MCF 10A (cell line): ENCODE measurements around the gene FAAP20. TPM values are rescaled to one million over a fixed set of nuclear protein-coding genes. Genes with fewer than 3 reads are reported as not detected.

Experiments
- BruUV-seq: library from RNA; stranded (reverse); fragments of 400-500 nt; replicated peaks from 2 replicates; lab custom pipeline; 2021; lab: Mats Ljungman, UMichigan
- CTCF ChIA-PET: fragments of 300-600 bp; sonication (Branson Sonifier 250); formaldehyde crosslinking; extraction: SDS; loops from one replicate; lab custom pipeline; 2021; ENCODE audit warnings: antibody characterized with exemption, inconsistent platforms; lab: Yijun Ruan, JAX
- POLR2A ChIA-PET: fragments of 300-600, 350-650 bp; sonication (Branson Sonifier 250); formaldehyde crosslinking; extraction: SDS; loops from one replicate; lab custom pipeline; 2020; ENCODE audit warnings: antibody characterized with exemption, inconsistent platforms; lab: Yijun Ruan, JAX
- DNase-seq: peaks from one replicate; pipeline ENCODE4 v3.0.0-alpha.2; 2018; ENCODE audit not compliant: unreplicated experiment
- H3K27ac Mint-ChIP-seq: one replicate; pipeline ENCODE4 v1.8.0; 2022; ENCODE audit warnings: mild to moderate bottlenecking, low read depth, mixed read lengths; ENCODE audit not compliant: unreplicated experiment
- H3K27me3 Mint-ChIP-seq: one replicate; pipeline ENCODE4 v1.8.0; 2022; ENCODE audit warnings: mixed read lengths; ENCODE audit not compliant: insufficient read depth, unreplicated experiment
- H3K36me3 Mint-ChIP-seq: one replicate; pipeline ENCODE4 v1.8.0; 2022; ENCODE audit warnings: mild to moderate bottlenecking, moderate library complexity, mixed read lengths; ENCODE audit not compliant: insufficient read depth, unreplicated experiment
- H3K4me1 Mint-ChIP-seq: one replicate; pipeline ENCODE4 v1.8.0; 2022; ENCODE audit warnings: mixed read lengths; ENCODE audit not compliant: insufficient read depth, unreplicated experiment
- H3K4me3 Mint-ChIP-seq: one replicate; pipeline ENCODE4 v1.8.0; 2022; ENCODE audit warnings: mild to moderate bottlenecking, moderate library complexity, mixed read lengths; ENCODE audit not compliant: unreplicated experiment
- H3K9me3 Mint-ChIP-seq: one replicate; pipeline ENCODE4 v1.8.0; 2022; ENCODE audit warnings: mixed read lengths; ENCODE audit not compliant: unreplicated experiment
- intact Hi-C: fragments of 100-400 bp; cut with micrococcal nuclease; formaldehyde crosslinking; loops from 2 replicates; pipeline ENCODE4 v1.14.1; 2022
- total RNA-seq: library from RNA; stranded (reverse); gene quantifications from 2 replicates; pipeline ENCODE4 v1.2.3, GENCODE V29; 2022
- TF ChIP-seq, protein P1 (sequence below): fragments of 200-600 bp; IDR thresholded peaks from one replicate; pipeline ENCODE4 v1.8.0; 2022; ENCODE audit warnings: antibody characterized with exemption, mild to moderate bottlenecking; ENCODE audit not compliant: unreplicated experiment

The FAAP20 gene
- total RNA-seq, 1 experiment from 2014 or later = 75.9 TPM

DNA sequence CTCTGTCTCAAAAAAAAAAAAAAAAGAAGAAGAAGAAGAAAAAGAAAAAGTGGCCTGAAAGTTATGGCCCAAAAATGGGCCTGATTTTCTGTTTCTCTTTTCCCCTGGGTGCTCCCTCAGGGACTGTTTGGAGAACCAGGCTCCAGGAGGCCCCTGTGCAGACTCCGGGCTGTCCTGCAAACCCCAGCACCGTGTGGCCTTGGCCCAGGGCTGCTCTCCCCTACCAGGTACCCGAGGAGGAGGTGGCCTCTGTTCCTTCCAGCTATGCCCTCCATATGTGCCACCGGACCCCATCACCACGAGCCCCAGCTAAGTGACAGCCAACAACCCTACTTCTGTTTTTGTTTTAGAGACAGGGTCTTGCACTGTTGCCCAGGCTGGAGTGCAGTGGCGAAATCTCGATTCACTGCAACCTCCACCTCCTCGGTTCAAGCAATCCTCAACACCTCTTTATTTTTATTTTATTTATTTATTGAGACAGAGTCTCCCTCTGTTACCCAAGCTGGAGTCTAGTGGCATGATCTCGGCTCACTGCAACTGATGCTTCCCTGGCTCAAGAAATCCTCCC lies 7.5 kb upstream of the FAAP20 start:
- Mint-ChIP-seq H3K27me3 (no peaks in the 10 kb centered on the region), H3K4me3 (no peak overlapping the region), H3K9me3 (no peaks in the 10 kb centered on the region), H3K36me3 (peaks cover 3% of the 10 kb centered on the region), H3K27ac (no peak overlapping the region), H3K4me1 (peaks cover 17% of the 10 kb centered on the region)
- TF ChIP-seq, protein P1, sequence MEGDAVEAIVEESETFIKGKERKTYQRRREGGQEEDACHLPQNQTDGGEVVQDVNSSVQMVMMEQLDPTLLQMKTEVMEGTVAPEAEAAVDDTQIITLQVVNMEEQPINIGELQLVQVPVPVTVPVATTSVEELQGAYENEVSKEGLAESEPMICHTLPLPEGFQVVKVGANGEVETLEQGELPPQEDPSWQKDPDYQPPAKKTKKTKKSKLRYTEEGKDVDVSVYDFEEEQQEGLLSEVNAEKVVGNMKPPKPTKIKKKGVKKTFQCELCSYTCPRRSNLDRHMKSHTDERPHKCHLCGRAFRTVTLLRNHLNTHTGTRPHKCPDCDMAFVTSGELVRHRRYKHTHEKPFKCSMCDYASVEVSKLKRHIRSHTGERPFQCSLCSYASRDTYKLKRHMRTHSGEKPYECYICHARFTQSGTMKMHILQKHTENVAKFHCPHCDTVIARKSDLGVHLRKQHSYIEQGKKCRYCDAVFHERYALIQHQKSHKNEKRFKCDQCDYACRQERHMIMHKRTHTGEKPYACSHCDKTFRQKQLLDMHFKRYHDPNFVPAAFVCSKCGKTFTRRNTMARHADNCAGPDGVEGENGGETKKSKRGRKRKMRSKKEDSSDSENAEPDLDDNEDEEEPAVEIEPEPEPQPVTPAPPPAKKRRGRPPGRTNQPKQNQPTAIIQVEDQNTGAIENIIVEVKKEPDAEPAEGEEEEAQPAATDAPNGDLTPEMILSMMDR = no peak
- intact Hi-C loops = no loop called here
- ChIA-PET CTCF (interaction anchor here (1.2 to 1.7 kb wide), 2 partner anchors 177 to 179 kb away, joined by 3 to 8 read pairs; no protein-coding TSS in a partner anchor), POLR2A (no interaction called here)
- DNase-seq = no peak
- BruUV-seq = no TSS peak

DNA sequence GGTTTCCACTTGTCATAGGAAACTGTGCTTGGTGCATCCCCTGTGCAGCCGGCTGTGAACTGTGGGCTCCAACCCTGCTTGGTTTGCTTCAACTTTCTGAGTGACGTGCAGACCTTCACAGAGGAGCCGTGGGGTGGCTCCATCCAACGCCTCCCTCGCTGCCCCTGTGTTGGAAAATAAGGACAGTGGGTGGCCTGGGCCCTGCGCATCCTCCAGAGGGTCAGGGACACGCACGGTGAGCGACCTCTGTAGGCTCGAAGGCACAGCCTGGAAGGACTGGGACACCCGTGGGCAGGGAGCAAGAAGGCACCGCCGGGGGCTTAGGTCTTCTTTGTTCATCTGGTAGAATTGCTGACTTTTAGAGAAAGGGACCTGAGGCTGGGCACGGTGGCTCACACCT lies 6.5 kb upstream of the FAAP20 start:
- no peaks in the 10 kb centered on the region for H3K36me3 Mint-ChIP-seq
- intact Hi-C loops = no loop called here
- H3K27me3 Mint-ChIP-seq = no peaks in the 10 kb centered on the region
- ChIA-PET CTCF (interaction anchor here (0.7 to 2.5 kb wide), 4 partner anchors 12 to 180 kb away, joined by 4 to 6 read pairs (median 5); no protein-coding TSS in a partner anchor), POLR2A (no interaction called here)
- no TSS peak for BruUV-seq
- H3K4me1 Mint-ChIP-seq = peaks cover 13% of the 10 kb centered on the region
- no peaks in the 10 kb centered on the region for H3K9me3 Mint-ChIP-seq
- no peak for DNase-seq
- TF ChIP-seq, protein P1 = no peak
- H3K4me3 Mint-ChIP-seq = no peak overlapping the region
- H3K27ac Mint-ChIP-seq = no peak overlapping the region

DNA sequence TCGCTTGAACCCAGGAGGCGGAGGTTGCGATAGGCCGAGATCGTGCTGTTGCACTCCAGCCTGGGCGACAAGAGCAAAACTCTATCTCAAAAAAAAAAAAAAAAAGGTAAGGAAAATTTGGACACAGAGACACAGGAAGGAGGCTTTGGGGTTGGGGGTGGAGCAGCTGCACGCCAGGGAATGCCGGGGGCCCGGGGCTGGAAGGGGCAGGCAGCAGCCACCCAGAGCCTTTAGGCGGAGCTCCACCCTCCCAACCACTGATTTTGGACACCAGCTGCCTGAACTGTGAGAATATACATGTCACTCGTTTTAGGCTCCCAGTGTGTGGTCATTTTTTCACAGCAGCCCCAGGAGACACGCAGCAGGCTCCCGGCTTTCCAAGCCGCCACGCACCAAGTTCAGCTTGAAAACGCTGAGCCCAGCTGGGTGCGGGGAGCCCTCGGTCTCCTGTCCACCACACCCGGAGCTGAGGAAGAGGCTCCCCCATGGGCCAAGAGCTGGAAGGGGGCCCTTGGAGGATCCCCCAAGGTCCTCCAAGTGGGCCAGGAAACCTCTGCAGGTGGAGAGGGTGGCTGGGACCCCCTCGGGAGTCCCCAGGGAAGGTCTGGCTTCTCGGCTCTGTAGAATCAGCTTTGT lies 5.9 kb upstream of the FAAP20 start:
- peaks cover 13% of the 10 kb centered on the region for H3K4me1 Mint-ChIP-seq
- no peaks in the 10 kb centered on the region for H3K27me3 Mint-ChIP-seq
- ChIA-PET POLR2A (interaction anchor here (0.7 to 1.3 kb wide), 2 partner anchors 34 to 46 kb away, joined by 3 to 6 read pairs; no protein-coding TSS in a partner anchor), CTCF (interaction anchor here (0.7 to 2.5 kb wide), 4 partner anchors 12 to 181 kb away, joined by 4 to 6 read pairs (median 5); no protein-coding TSS in a partner anchor)
- no peaks in the 10 kb centered on the region for H3K9me3 Mint-ChIP-seq
- no peaks in the 10 kb centered on the region for H3K36me3 Mint-ChIP-seq
- TF ChIP-seq, protein P1 = no peak
- intact Hi-C loops = no loop called here
- no TSS peak for BruUV-seq
- DNase-seq = no peak
- no peak overlapping the region for H3K27ac Mint-ChIP-seq
- H3K4me3 Mint-ChIP-seq = no peak overlapping the region
